Thymus (tissue), 11 donors: ENCODE measurements around the gene MACROH2A1. TPM values are rescaled to one million over a fixed set of nuclear protein-coding genes. Genes with fewer than 3 reads are reported as not detected.

Source experiments
- DNase-seq, 9 donors: peaks; one replicate each; pipeline ENCODE4 v3.0.0-alpha.2; 2013; ENCODE audit warnings: low spot score in 9 of 9, low read depth in 6 of 9, missing footprints in 1 of 9
- H3K27ac ChIP-seq, 2 donors: one replicate each; pipeline ENCODE4 v1.5.1; 2013; ENCODE audit warnings: control low read depth in 1 of 2, low read depth in 1 of 2, low read length in 1 of 2, mild to moderate bottlenecking in 1 of 2, moderate library complexity in 1 of 2
- H3K27me3 ChIP-seq, 2 donors: one replicate each; pipeline ENCODE4 v1.5.1; 2013; ENCODE audit warnings: low read length in 1 of 2; ENCODE audit not compliant: control insufficient read depth in 2 of 2, insufficient read depth in 1 of 2
- H3K36me3 ChIP-seq, 2 donors: one replicate each; pipeline ENCODE4 v1.5.1; 2013; ENCODE audit warnings: low read length in 1 of 2, mild to moderate bottlenecking in 1 of 2, moderate library complexity in 1 of 2; ENCODE audit not compliant: control insufficient read depth in 2 of 2, insufficient read depth in 2 of 2
- H3K4me1 ChIP-seq, 2 donors: one replicate each; pipeline ENCODE4 v1.5.1; 2013; ENCODE audit warnings: low read length in 2 of 2; ENCODE audit not compliant: control insufficient read depth in 2 of 2, insufficient read depth in 2 of 2
- H3K4me3 ChIP-seq, 2 donors: one replicate each; pipeline ENCODE4 v1.5.1; 2013; ENCODE audit warnings: low read length in 2 of 2, control low read depth in 1 of 2, mild to moderate bottlenecking in 1 of 2
- H3K9me3 ChIP-seq, 2 donors: one replicate each; pipeline ENCODE4 v1.5.1; 2013; ENCODE audit warnings: low read length in 1 of 2, mild to moderate bottlenecking in 1 of 2; ENCODE audit not compliant: control insufficient read depth in 2 of 2, insufficient read depth in 1 of 2
- WGBS: extraction: QIAGEN DNeasy Blood & Tissue Kit; methylation state at CpG from one replicate; pipeline ENCODE4 v1.1.7; 2013; 5-methylcytosine and 5-hydroxymethylcytosine counted together
- polyA plus RNA-seq: library from polyadenylated mRNA; stranded (reverse); fragments of 200-250 nt; gene quantifications from one replicate; pipeline ENCODE4 v1.2.3, GENCODE V29; 2013
- total RNA-seq: library from RNA; stranded (reverse); fragments of 120-200 nt; gene quantifications from one replicate; pipeline ENCODE4 v1.2.4, GENCODE V29; 2013
- donor health status: healthy.

Gene MACROH2A1
- total and polyA plus RNA-seq, 2 donors = 206 to 244 TPM

DNA sequence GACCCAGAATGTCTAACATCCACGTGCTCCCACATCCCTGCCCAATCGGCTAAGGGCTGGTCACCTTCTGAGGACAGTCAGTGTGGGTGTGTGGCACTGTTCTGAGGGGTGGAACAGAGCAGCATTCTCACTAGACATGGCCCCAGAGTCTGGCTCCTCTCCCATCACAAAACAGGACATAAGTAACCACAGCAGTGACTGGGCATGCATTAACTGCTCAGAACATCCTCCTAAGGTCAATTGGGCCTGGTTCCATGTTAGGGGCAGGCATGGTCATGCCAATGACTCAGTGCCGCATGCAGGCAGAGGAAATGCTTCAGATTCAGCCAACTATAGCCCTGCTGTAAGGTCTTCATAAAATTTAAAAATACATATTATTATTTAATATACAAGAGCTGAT lies 12.9 kb downstream of the MACROH2A1 start:
- peaks cover 56 to 87% of the 10 kb centered on the region in 2 donors for H3K36me3 ChIP-seq
- no peaks in the 10 kb centered on the region for H3K27me3 ChIP-seq
- no peak overlapping the region for H3K4me3 ChIP-seq
- DNase-seq = no peak
- peaks cover 0 to 21% of the 10 kb centered on the region in 2 donors for H3K4me1 ChIP-seq
- H3K9me3 ChIP-seq = no peaks in the 10 kb centered on the region
- 98% methylated on average over 3 of the region's 3 CpGs for WGBS
- H3K27ac ChIP-seq = no peak overlapping the region

DNA sequence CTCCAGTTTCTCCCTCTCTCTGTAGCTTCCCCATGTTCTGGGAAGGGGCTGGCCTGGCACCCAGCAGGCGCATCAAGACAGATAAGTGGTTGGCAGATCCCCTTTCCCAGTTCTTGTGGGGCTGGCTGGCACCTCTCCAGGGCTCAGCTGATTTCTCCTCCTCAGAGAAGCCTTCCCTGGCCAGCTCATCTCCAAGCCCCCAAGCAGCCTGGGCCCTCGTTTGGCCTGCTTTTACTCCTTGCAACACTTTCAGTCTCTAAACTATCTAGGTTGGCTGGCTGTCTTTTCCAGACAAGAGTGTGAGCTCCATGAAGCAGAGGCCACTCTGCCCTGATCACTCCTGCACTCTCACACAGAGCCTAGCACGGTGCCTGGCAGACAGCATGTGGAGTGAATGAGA lies 13.5 kb downstream of the MACROH2A1 start:
- Histone ChIP-seq H3K27ac (no peak overlapping the region), H3K9me3 (no peaks in the 10 kb centered on the region), H3K27me3 (no peaks in the 10 kb centered on the region), H3K36me3 (peaks cover 56 to 89% of the 10 kb centered on the region in 2 donors), H3K4me3 (no peak overlapping the region), H3K4me1 (peaks cover 0 to 20% of the 10 kb centered on the region in 2 donors)
- DNase-seq = no peak
- 79% methylated on average over 3 of the region's 3 CpGs for WGBS

DNA sequence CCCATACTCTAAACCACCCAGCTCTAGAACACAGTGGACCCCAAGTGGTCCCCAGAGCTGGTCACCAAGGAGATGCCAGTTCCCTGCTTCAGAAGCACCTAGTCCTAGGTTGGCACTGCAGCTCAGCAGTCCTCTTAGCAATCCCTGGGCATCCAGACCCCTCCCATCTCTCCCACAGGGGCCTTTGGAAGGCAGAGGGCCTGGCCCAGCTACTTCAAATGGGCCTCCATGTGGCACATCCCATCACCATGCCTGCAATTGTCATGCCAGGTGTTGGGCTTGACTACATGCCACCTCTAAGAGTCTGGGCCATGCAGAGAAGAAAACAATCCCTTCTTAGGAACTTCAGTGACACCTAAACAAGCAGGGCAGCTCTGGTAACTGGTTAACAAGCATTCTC lies 14.1 kb downstream of the MACROH2A1 start:
- Histone ChIP-seq H3K4me1 (peaks cover 0 to 27% of the 10 kb centered on the region in 2 donors), H3K27ac (no peak overlapping the region), H3K9me3 (no peaks in the 10 kb centered on the region), H3K27me3 (no peaks in the 10 kb centered on the region), H3K4me3 (no peak overlapping the region), H3K36me3 (peaks cover 63 to 93% of the 10 kb centered on the region in 2 donors)
- DNase-seq = no peak

GRCh38 chr5:135383803-135384495 lies 15.1 kb downstream of the MACROH2A1 start:
- Histone ChIP-seq H3K4me1 (peaks cover 0 to 34% of the 10 kb centered on the region in 2 donors), H3K9me3 (no peaks in the 10 kb centered on the region), H3K27me3 (no peaks in the 10 kb centered on the region), H3K36me3 (peaks cover 71 to 94% of the 10 kb centered on the region in 2 donors), H3K4me3 (no peak overlapping the region), H3K27ac (peak overlapping the region in 1 of 2 donors; percentile 11)
- no peak for DNase-seq
- WGBS = 91% methylated on average over 3 of the region's 3 CpGs

GRCh38 chr5:135382981-135383380 lies 16.1 kb downstream of the MACROH2A1 start:
- Histone ChIP-seq H3K27me3 (no peaks in the 10 kb centered on the region), H3K4me1 (peaks cover 0 to 43% of the 10 kb centered on the region in 2 donors), H3K36me3 (peaks cover 71 to 94% of the 10 kb centered on the region in 2 donors), H3K9me3 (no peaks in the 10 kb centered on the region), H3K4me3 (no peak overlapping the region), H3K27ac (no peak overlapping the region)
- DNase-seq = no peak
- WGBS = 94% methylated on average over 3 of the region's 3 CpGs

- no peak overlapping the region for H3K27ac ChIP-seq
- DNase-seq = no peak
- H3K36me3 ChIP-seq = peaks cover 71 to 95% of the 10 kb centered on the region in 2 donors
- H3K4me3 ChIP-seq = no peak overlapping the region
- peaks cover 0 to 45% of the 10 kb centered on the region in 2 donors for H3K4me1 ChIP-seq
- no peaks in the 10 kb centered on the region for H3K27me3 ChIP-seq
- no peaks in the 10 kb centered on the region for H3K9me3 ChIP-seq
- WGBS = 56% methylated on average over 3 of the region's 3 CpGs
Measured at GRCh38 chr5:135382106-135382790, 16.8 kb downstream of the MACROH2A1 start.

- no peaks in the 10 kb centered on the region for H3K9me3 ChIP-seq
- H3K4me1 ChIP-seq = peaks cover 0 to 52% of the 10 kb centered on the region in 2 donors
- H3K4me3 ChIP-seq = no peak overlapping the region
- H3K27me3 ChIP-seq = no peaks in the 10 kb centered on the region
- peaks cover 57 to 95% of the 10 kb centered on the region in 2 donors for H3K36me3 ChIP-seq
- no peak for DNase-seq
- 68% methylated on average over 7 of the region's 7 CpGs for WGBS
- H3K27ac ChIP-seq = peak overlapping the region in 1 of 2 donors; percentile 47
Measured at GRCh38 chr5:135379046-135379654, 19.9 kb downstream of the MACROH2A1 start.

GRCh38 chr5:135377751-135378680 lies 21.0 kb downstream of the MACROH2A1 start:
- H3K27ac ChIP-seq = peak overlapping the region in 1 of 2 donors; percentile 2
- no peak for DNase-seq
- H3K36me3 ChIP-seq = peaks cover 55 to 96% of the 10 kb centered on the region in 2 donors

More at GRCh38 chr5:135377751-135378680, 21.0 kb downstream of the MACROH2A1 start:
- Histone ChIP-seq H3K4me3 (no peak overlapping the region), H3K27me3 (no peaks in the 10 kb centered on the region), H3K9me3 (no peaks in the 10 kb centered on the region), H3K4me1 (peaks cover 7 to 64% of the 10 kb centered on the region in 2 donors)
- 50% methylated on average over 17 of the region's 17 CpGs for WGBS
